Spleen (tissue), 11 donors: ENCODE data around the gene NLRP13. TPM values are rescaled to one million over a fixed set of nuclear protein-coding genes. Genes with fewer than 3 reads are reported as not detected.
"Not testable (repeated sequence)": the region's sequence is repeated elsewhere in the genome, so short reads cannot be mapped to it uniquely, and the experiment has no call there.

Experiments
- DNase-seq: peaks from one replicate; pipeline ENCODE4 v3.0.0-alpha.2; 2020
- H3K27ac ChIP-seq, 8 donors: fragments of 200-600 bp; sonication (generic) in 7 of 8; 1 replicate in 4 of 8; 2 replicates in 4 of 8; pipeline versions ENCODE4 v1.5.0 to v1.8.0; 2016 to 2021; ENCODE audit warnings: inconsistent platforms in 4 of 8, mild to moderate bottlenecking in 4 of 8, moderate library complexity in 1 of 8
- H3K27me3 ChIP-seq, 7 donors: fragments of 200-600 bp; sonication (generic) in 6 of 7; replicated peaks in 1 of 7; 1 replicate in 4 of 7; 2 replicates in 3 of 7; pipeline versions ENCODE4 v1.5.0 to v1.8.0; 2016 to 2021; ENCODE audit warnings: inconsistent platforms in 3 of 7, mild to moderate bottlenecking in 1 of 7
- H3K36me3 ChIP-seq, 6 donors: fragments of 200-600 bp; sonication (generic) in 5 of 6; 1 replicate in 4 of 6; 2 replicates in 2 of 6; pipeline versions ENCODE4 v1.5.0 to v1.8.0; 2016 to 2021; ENCODE audit warnings: inconsistent platforms in 2 of 6
- H3K4me1 ChIP-seq, 6 donors: fragments of 200-600 bp; sonication (generic) in 5 of 6; 1 replicate in 3 of 6; 2 replicates in 3 of 6; pipeline versions ENCODE4 v1.5.0 to v1.8.0; 2016 to 2021; ENCODE audit warnings: inconsistent platforms in 3 of 6
- H3K4me3 ChIP-seq, 8 donors: fragments of 200-600 bp; sonication (generic) in 7 of 8; 1 replicate in 4 of 8; 2 replicates in 4 of 8; pipeline versions ENCODE4 v1.5.0 to v1.8.0; 2016 to 2021; ENCODE audit warnings: inconsistent platforms in 4 of 8, mild to moderate bottlenecking in 4 of 8, moderate library complexity in 2 of 8
- H3K9me3 ChIP-seq, 8 donors: fragments of 200-600 bp; sonication (generic) in 7 of 8; 1 replicate in 4 of 8; 2 replicates in 4 of 8; pipeline versions ENCODE4 v1.5.0 to v1.8.0; 2016 to 2021; ENCODE audit warnings: inconsistent platforms in 4 of 8
- POLR2A ChIP-seq, 3 donors: fragments of 450-650 bp; IDR thresholded peaks; one replicate each; pipeline ENCODE4 v1.5.1; 2017; ENCODE audit warnings: antibody characterized with exemption in 3 of 3, mild to moderate bottlenecking in 1 of 3
- POLR2AphosphoS5 ChIP-seq, 3 donors: sonication (generic); formaldehyde crosslinking; IDR thresholded peaks; one replicate each; pipeline ENCODE4 v1.5.1; 2017; ENCODE audit warnings: antibody characterized with exemption in 3 of 3
- WGBS, 5 donors: extraction: QIAGEN DNeasy Blood & Tissue Kit in 3 of 5; methylation state at CpG; one replicate each; pipeline versions ENCODE4 v1.1.5 to v1.1.7; 2013 to 2018; 5-methylcytosine and 5-hydroxymethylcytosine counted together
- intact Hi-C: fragments of 100-400 bp; cut with DNase I; formaldehyde crosslinking; loops from one replicate; pipeline ENCODE4 v1.15.0; 2023; ENCODE audit warnings: low total_unique reads
- polyA plus RNA-seq, 3 donors: library from polyadenylated mRNA; stranded (reverse); fragments of 200-250 nt; gene quantifications; one replicate each; pipeline ENCODE4 v1.2.1, GENCODE V29; 2013
- total RNA-seq, 7 donors: library from RNA; depleted of rRNA in 3 of 7; stranded (reverse); fragments of >200 nt in 3 of 7; fragmentation: NEBNext Ultra II Directional in 4 of 7; extraction: Animal tissue kit (Norgen Biotek cat#: 25700) in 4 of 7; gene quantifications; one replicate each; pipeline versions ENCODE4 v1.1.0 to v1.2.1, GENCODE V29; 2016 to 2021
- TF ChIP-seq, protein P1 (sequence below), 11 experiments: fragments of 200-600 bp in 7 of 11; fragments of 450-650 bp in 4 of 11; sonication (generic) in 4 of 11; IDR thresholded peaks in 8 of 11; conservative IDR thresholded peaks in 3 of 11; 1 replicate in 7 of 11; 2 replicates in 4 of 11; pipeline versions ENCODE4 v1.4.0 to v1.8.0; 2016 to 2021; ENCODE audit warnings: antibody characterized with exemption in 11 of 11, inconsistent platforms in 4 of 11, mild to moderate bottlenecking in 1 of 11
- donor health status: healthy with polysubstance abuse.
- donor health status: DM: no; HTN: no; CAD: no; lungs with moderate emphysema.
- donor health status: DM: no; HTN: no; CAD: no.
- donor health status: Bipolar disorder and iron deficiency.
- donor health status: healthy.
- donor health status: DM: no; HTN: no; CAD: no.
- donor health status: DM: yes; HTN: yes; CAD: no.

Gene NLRP13
- total and polyA plus RNA-seq, 10 donors = not detected

DNA sequence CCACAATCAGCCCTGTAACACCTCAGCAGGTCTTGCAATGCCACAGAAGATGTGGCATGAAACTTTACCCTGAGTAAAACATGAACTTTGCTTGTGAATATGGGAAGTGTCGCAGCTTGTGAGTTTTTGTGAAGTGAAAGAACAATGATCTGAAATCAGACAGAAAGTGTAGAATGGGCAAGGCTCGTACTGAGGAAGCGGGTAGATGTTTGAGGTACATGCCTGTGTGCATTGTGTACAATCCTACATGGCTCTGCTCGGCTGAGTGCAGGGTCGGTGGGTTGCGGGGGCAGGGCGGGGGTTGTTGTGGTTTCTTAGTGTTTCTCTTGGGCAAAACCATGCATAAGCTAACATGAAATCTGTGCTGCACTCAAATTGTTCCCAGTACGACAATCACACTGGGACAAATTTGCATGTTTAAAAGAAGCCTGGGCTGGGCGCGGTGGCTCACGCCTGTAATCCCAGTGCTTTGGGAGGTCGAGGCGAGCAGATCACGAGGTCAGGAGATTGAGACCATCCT, 1.1 kb downstream of the NLRP13 start:
- Histone ChIP-seq H3K9me3 (peaks cover 0 to 40% (median 6%) of the 10 kb centered on the region in 8 donors), H3K27ac (no peak overlapping the region), H3K4me1 (no peaks in the 10 kb centered on the region), H3K4me3 (no peak overlapping the region), H3K36me3 (no peaks in the 10 kb centered on the region), H3K27me3 (peaks cover 0 to 15% (median 0%) of the 10 kb centered on the region in 7 donors)
- DNase-seq = no peak
- intact Hi-C loops = no loop called here
- no peak for TF ChIP-seq POLR2A (IDR thresholded peaks at IDR 0.05)
- no peak for TF ChIP-seq POLR2AphosphoS5 (IDR thresholded peaks at IDR 0.05)
- TF ChIP-seq, protein P1, sequence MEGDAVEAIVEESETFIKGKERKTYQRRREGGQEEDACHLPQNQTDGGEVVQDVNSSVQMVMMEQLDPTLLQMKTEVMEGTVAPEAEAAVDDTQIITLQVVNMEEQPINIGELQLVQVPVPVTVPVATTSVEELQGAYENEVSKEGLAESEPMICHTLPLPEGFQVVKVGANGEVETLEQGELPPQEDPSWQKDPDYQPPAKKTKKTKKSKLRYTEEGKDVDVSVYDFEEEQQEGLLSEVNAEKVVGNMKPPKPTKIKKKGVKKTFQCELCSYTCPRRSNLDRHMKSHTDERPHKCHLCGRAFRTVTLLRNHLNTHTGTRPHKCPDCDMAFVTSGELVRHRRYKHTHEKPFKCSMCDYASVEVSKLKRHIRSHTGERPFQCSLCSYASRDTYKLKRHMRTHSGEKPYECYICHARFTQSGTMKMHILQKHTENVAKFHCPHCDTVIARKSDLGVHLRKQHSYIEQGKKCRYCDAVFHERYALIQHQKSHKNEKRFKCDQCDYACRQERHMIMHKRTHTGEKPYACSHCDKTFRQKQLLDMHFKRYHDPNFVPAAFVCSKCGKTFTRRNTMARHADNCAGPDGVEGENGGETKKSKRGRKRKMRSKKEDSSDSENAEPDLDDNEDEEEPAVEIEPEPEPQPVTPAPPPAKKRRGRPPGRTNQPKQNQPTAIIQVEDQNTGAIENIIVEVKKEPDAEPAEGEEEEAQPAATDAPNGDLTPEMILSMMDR (IDR thresholded peaks at IDR 0.05 in 8 of 11, conservative IDR thresholded peaks at IDR 0.05 in 3 of 11) = no peak
- WGBS, 5 donors = 64 to 88% (median 74%) methylated on average over 14 of the region's 14 CpGs

DNA sequence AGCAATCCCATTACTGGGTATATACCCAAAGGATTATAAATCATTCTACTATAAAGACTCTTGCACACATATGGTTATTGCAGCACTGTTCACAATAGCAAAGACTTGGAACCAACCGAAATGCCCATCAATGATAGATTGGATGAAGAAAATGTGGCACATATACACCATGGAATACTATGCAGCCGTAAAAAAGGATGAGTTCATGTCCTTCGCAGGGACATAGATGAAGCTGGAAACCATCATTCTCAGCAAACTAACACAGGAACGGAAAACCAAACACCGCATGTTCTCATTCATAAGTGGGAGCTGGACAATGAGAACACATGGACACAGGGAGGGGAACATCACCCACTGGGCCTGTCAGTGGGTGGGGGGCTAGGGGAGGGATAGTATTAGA, 2.9 kb downstream of the NLRP13 start:
- H3K27ac ChIP-seq, DNase-seq, H3K4me3 ChIP-seq, H3K4me1 ChIP-seq, H3K36me3 ChIP-seq, intact Hi-C loops: not testable (repeated sequence)
- 87 to 95% (median 91%) methylated on average over 5 of the region's 5 CpGs for WGBS, 5 donors
- peaks cover 0 to 46% (median 11%) of the 10 kb centered on the region in 8 donors for H3K9me3 ChIP-seq
- H3K27me3 ChIP-seq = peaks cover 0 to 19% (median 0%) of the 10 kb centered on the region in 7 donors

DNA sequence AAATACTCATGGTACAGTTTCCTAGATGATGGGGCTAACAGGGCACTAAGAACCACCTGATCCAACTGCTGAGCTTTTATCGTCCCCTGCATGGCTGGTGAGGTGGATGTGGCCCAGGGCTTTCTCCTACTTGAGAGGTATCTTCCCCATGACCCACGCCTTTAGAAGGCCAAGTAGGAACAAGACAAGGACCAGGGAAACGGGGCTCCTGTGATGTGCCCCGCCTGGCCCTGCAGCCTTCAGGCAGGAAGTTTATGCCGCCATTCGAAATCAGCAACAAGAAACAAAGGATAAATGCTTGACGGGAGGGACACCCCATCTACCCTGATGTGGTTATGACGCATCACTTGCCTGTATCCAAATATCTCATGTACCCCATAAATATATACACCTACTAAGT, 4.1 kb downstream of the NLRP13 start:
- H3K36me3 ChIP-seq = no peaks in the 10 kb centered on the region
- H3K9me3 ChIP-seq = peaks cover 0 to 54% (median 24%) of the 10 kb centered on the region in 8 donors
- peaks cover 0 to 19% (median 0%) of the 10 kb centered on the region in 7 donors for H3K27me3 ChIP-seq
- 77 to 87% (median 78%) methylated on average over 7 to 8 of the region's 8 CpGs for WGBS, 5 donors
- H3K27ac ChIP-seq = no peak overlapping the region
- TF ChIP-seq POLR2AphosphoS5 (IDR thresholded peaks at IDR 0.05) = no peak
- no peak for TF ChIP-seq POLR2A (IDR thresholded peaks at IDR 0.05)
- TF ChIP-seq, protein P1 (IDR thresholded peaks at IDR 0.05 in 8 of 11, conservative IDR thresholded peaks at IDR 0.05 in 3 of 11) = no peak
- no peak for DNase-seq
- H3K4me1 ChIP-seq = no peaks in the 10 kb centered on the region
- no peak overlapping the region for H3K4me3 ChIP-seq
- intact Hi-C loops = no loop called here

DNA sequence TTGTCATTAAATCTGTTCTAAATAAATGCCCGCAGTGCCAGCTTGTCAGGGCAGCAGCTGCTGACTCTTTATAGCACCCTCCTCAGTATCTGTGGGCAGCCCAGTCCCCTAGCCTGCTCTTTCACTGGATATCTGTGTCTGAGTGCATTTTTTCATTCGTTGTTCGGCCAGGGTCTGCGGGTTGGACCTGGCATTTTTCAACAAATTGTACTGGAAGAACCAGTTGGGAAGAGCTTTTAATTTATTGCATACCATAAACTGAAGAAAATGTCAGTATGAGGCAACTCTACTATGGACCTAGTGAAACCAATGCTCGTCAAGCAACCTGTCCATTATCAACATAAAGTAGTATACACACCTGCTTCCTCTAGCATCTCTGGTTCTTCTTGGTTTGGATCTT, 8.6 kb downstream of the NLRP13 start:
- H3K9me3 ChIP-seq = peaks cover 0 to 83% (median 44%) of the 10 kb centered on the region in 8 donors
- intact Hi-C loops = no loop called here
- H3K27me3 ChIP-seq = peaks cover 0 to 19% (median 0%) of the 10 kb centered on the region in 7 donors
- no peak overlapping the region for H3K27ac ChIP-seq
- DNase-seq = no peak
- WGBS, 5 donors = 74 to 85% (median 78%) methylated on average over 5 of the region's 5 CpGs
- no peaks in the 10 kb centered on the region for H3K36me3 ChIP-seq
- H3K4me3 ChIP-seq = no peak overlapping the region
- TF ChIP-seq POLR2A (IDR thresholded peaks at IDR 0.05) = no peak
- TF ChIP-seq POLR2AphosphoS5 (IDR thresholded peaks at IDR 0.05) = no peak
- TF ChIP-seq, protein P1 (IDR thresholded peaks at IDR 0.05 in 8 of 11, conservative IDR thresholded peaks at IDR 0.05 in 3 of 11) = no peak
- no peaks in the 10 kb centered on the region for H3K4me1 ChIP-seq
